Measurements from ENCODE around the gene SLC24A3. TPM values are rescaled to one million over a fixed set of nuclear protein-coding genes. Genes with fewer than 3 reads are reported as not detected.

Gene SLC24A3
- total RNA-seq, result not detected in 2 replicates

- intact Hi-C loops (cut with micrococcal nuclease), result no loop called here
These were observed at the start of gene SLC24A3 for GRCh38 chr20:19212469-19212815. Gene SLC24A3 (plus strand): TSS chr20:19212642.

- intact Hi-C loops (cut with micrococcal nuclease), result no loop called here
These were observed 42.3 kb upstream of the SLC24A3 start for GRCh38 chr20:19170148-19170547.

DNA sequence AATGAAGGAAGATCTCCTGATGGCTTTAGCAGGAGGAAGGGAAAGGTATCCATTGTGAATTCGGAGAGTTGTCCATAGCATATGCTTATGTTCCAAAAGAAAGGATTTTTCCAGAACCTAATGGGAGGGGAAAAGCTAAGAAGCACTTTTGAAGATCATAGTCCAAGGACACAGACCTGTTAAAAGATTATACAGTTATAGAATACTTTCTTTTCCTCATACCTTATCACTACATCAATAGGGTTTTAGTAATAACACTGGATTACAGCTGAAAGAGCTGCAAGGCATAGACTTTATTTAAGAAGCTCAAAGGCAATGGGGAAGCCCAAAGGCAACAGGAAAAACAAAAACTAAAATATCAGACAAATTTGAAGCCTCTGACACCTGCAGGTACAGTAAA, 39.8 kb upstream of the SLC24A3 start:
- intact Hi-C loops (cut with micrococcal nuclease), result no loop called here

- intact Hi-C loops (cut with micrococcal nuclease), result no loop called here
These were observed 35.9 kb upstream of the SLC24A3 start for GRCh38 chr20:19176470-19177052.

DNA sequence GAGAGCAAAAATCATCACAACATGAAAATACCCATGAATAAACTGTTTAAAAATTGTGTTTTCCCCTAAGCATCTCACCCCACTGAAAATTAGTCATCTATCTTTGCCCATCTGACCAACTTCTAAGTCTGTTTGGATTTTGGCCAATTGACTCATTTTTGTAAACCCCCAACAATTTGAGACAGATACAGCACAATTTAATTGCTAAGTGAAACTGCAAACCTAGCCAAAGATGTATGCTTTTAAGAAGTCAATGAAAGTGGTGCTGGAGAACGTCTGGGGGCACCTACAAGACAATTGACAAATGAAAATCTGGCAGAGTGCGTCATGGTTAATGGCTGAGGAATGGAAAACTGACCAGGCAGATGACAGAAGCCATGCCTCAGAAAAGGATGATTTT, 30.9 kb upstream of the SLC24A3 start:
- intact Hi-C loops (cut with micrococcal nuclease), result no loop called here

DNA sequence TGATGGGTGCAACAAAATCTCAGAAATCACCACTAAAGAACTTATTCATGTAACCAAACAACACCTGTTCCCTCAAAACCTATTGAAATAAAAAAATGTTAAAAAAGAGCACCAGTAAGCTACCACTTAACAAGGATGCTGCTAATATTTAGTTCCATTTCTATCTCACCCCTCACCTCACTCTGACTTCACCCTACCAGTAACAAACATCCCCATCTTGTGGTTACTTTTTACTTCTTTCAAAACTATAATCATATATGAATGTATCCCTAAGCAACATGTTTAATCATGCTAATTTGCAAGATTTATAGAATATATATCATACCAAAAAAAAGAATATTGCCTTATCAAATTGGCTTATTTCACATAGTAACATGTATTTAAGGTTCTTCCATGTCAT, 27.4 kb upstream of the SLC24A3 start:
- intact Hi-C loops (cut with micrococcal nuclease), result no loop called here

- intact Hi-C loops (cut with micrococcal nuclease), result no loop called here
These were observed 19.1 kb upstream of the SLC24A3 start for GRCh38 chr20:19193349-19193748.

DNA sequence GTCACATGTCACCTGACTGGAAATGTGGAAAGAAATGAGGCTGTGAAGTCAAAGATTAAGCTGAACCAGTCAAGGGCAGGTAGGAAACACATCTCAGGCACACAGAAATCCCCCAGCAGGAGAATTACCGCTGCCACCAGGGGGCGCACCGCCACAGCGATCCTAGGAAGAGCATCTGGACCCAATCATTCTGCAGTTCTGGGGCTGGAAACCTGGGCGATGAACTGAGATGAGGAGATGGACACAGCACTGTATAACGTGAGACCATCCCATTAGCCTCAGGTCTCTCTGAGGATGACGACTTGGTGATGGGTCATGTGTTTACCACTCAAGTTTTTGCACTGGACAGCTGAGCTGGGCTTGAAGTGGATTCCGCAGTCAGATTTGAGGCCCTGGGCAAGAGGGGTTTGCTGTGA, 6.5 kb upstream of the SLC24A3 start:
- intact Hi-C loops (cut with micrococcal nuclease), result loop anchor here (1.0 to 5.0 kb wide), 4 partner anchors 378 to 793 kb away; no protein-coding TSS in a partner anchor

DNA sequence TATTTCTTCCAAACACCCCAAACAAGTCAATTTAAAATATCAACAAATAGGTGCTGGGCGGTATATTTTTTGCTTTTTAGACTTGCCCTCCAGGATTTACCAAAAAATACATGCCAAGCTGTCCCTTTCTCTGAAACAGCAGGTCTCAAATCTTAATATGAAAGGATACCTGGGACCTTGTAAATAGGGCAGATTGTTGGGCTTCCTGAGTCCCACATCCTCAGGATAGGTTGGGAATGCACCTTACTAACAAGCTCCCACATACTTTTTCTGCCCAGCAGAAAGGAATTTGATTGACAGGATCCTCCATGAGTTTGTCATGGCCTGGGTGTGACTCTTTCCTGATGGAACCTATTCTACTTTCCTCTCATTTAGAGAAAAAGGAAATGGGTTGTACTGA, 4.9 kb upstream of the SLC24A3 start:
- intact Hi-C loops (cut with micrococcal nuclease), result loop anchor here (2.0 to 5.0 kb wide), 2 partner anchors 575 to 795 kb away; no protein-coding TSS in a partner anchor

GRCh38 chr20:19210391-19211155, 1.9 kb upstream of the SLC24A3 start:
- intact Hi-C loops (cut with micrococcal nuclease), result no loop called here

GRCh38 chr20:19211252-19211651, 1.2 kb upstream of the SLC24A3 start:
- intact Hi-C loops (cut with micrococcal nuclease), result no loop called here

DNA sequence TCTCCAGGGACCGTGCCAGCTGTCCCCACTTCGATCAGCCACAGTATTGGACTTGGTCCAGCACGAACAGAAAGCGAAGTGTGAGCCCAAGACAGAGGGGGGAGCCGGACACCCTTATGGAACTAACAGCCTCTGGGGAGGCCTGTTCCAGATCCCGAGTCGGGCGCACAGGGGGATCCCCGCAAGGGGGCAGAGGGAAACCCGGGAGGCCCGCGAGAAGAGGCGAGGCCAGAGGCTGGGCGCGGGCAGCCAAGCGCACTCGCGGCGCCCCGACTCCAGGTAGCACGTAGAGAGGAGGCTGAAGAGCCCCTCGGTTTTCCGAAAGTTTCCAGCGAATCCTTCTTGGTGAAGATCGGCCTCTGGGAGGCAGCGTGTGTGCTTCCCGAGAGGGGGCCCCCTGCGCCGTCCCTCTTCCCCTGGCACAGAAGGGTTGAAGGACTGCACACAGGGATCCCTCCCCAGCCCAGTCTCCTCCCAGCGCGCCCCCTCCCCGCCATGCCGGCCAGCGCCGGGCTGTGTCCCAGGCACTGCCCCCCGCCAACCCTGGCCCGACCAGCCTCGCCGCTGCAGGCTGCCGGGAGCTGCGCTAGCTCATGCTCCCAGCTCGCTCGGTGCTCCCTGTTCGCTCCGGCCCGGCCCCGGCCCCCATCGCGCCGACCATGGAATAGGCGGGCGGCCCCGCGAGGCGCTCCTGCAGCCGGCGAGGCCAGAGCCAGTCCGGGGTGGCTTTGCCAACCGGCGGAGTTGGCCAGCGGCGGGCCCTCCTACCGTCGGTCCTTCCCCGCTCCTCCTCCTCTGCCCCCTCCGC, 577 bp upstream of the SLC24A3 start:
- intact Hi-C loops (cut with micrococcal nuclease), result no loop called here

- intact Hi-C loops (cut with micrococcal nuclease), result no loop called here
These were observed 520 bp downstream of the SLC24A3 start for GRCh38 chr20:19212821-19213502.

- intact Hi-C loops (cut with micrococcal nuclease), result no loop called here
These were observed 1.6 kb downstream of the SLC24A3 start for GRCh38 chr20:19213946-19214490.

GRCh38 chr20:19218411-19218810, 6.0 kb downstream of the SLC24A3 start:
- intact Hi-C loops (cut with micrococcal nuclease), result no loop called here

- intact Hi-C loops (cut with micrococcal nuclease), result no loop called here
These were observed 10.1 kb downstream of the SLC24A3 start for GRCh38 chr20:19222520-19223040.

DNA sequence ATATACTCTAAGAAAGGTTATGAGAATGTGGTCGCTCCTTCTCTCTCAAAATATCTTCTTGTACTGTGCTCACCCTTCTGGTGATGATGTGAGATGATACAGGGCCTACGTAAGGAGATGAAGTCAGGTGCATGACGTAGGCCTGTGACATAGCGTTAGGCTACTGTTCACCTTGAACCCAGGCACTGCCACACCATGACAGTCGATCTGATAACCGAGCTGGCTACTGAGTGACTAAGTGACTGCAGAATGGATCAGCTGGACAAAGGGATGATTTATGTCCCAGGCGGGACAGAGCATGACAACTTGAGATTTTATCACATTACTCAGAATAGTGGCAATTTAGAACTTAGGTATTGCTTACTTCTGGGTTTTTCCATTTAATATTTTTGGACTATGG, 11.2 kb downstream of the SLC24A3 start:
- intact Hi-C loops (cut with micrococcal nuclease), result no loop called here

DNA sequence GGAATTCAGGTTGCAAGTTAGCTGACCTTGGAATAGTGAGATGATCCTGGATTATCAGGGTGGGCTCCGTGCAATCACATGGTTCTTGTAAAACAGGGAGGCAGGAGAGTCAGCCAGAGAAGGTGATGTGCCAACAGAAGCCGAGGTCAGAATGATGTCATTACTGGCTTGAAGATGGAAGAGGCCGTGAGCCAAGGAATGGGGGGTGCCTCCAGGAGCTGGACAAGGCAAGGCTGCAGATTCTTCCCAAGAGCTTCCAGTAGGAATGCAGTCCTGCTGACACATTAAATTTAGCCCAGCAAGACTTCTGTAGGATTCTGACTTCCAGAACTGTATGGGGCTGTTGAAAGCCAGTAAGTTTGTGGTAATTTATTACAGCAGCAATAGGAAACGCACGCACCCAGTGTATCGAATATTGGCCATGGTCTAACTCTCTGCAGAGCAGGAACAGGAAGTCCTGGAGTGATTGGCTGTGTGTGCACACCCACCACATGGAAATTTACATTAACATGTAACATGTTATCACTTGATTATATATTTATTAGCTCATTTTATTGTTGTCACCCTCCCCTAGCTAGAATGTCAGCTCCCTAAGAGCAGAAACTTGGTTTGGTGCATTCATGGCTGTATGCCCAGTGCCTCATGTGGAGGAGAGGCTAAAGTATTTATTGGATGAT, 19.1 kb downstream of the SLC24A3 start:
- intact Hi-C loops (cut with micrococcal nuclease), result no loop called here

DNA sequence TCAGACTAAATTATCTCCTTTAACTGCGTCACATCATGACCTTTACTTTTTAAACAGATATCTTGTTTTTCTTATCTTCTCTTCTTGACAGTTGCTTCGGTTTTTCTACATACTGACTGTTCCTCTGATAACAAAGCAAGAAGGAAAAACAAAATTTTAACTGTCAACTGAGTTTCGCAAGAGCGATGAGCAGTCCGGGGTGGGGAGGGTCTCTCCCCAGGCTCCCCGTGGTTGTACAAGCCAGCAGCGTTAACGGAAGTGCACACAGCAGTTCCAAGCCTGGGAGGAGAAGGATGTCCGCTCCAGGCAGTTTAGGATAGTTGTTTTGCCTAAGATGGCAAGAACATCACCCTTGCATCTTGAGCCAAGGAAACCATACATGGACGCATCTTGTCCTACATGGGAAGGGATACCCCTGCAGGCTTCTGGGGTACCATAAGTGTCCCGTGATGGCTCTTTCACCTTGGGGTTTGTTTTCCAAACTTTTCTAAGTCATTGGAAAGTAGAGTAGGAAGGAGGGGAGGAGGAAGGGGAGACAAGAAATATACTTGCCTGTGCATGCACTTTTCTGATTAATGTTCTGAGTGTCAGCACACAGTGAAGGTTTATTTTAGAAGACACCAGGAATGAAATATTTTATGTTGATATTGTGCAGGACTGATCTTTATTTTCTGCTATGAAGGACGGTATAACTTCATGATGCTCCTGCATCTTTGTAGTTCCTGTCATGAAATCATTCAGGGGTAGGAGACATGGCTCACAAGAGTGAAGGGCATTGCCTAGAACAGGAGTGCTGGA, 20.8 kb downstream of the SLC24A3 start:
- intact Hi-C loops (cut with micrococcal nuclease), result no loop called here

Data from T-helper 1 cell treated with Interleukin-12 subunit alpha and Interleukin-12 subunit beta and Interleukin-4 antibody, amounts not matched to agents 30 ng/mL and 1 ng/mL, for 36 hours (primary cell).